ENCODE measurements around the gene SUN3.

Gene SUN3

GRCh38 chr7:48028938-48029337 lies at the start of gene SUN3:
TSS of gene SUN3 (minus strand) at chr7:48029107. CDS start at chr7:48028938, 169 bp downstream.
- DNase-seq (ENCODE audit: low spot score), result no peak

GRCh38 chr7:48078470-48078869 lies 49.6 kb upstream of the SUN3 start:
- DNase-seq (ENCODE audit: low spot score), result no peak

- DNase-seq (ENCODE audit: low spot score), result no peak
Measured at GRCh38 chr7:48077423-48077822, 48.5 kb upstream of the SUN3 start.

GRCh38 chr7:48074204-48074654 lies 45.3 kb upstream of the SUN3 start:
- DNase-seq (ENCODE audit: low spot score), result peak; percentile 53

- no peak for DNase-seq (ENCODE audit: low spot score)
Measured at GRCh38 chr7:48067475-48067874, 38.6 kb upstream of the SUN3 start.

- no peak for DNase-seq (ENCODE audit: low spot score)
Measured at GRCh38 chr7:48063985-48064384, 35.1 kb upstream of the SUN3 start.

GRCh38 chr7:48059706-48060105 lies 30.8 kb upstream of the SUN3 start:
- DNase-seq (ENCODE audit: low spot score), result no peak

GRCh38 chr7:48058990-48059389 lies 30.1 kb upstream of the SUN3 start:
- DNase-seq (ENCODE audit: low spot score), result no peak

- no peak for DNase-seq (ENCODE audit: low spot score)
Measured at GRCh38 chr7:48053736-48054135, 24.8 kb upstream of the SUN3 start.

GRCh38 chr7:48052748-48053147 lies 23.8 kb upstream of the SUN3 start:
- peak; percentile 66 for DNase-seq (ENCODE audit: low spot score)

- DNase-seq (ENCODE audit: low spot score), result no peak
Measured at GRCh38 chr7:48049850-48050249, 20.9 kb upstream of the SUN3 start.

- no peak for DNase-seq (ENCODE audit: low spot score)
Measured at GRCh38 chr7:48048113-48048512, 19.2 kb upstream of the SUN3 start.

GRCh38 chr7:48046458-48046857 lies 17.6 kb upstream of the SUN3 start:
- DNase-seq (ENCODE audit: low spot score), result no peak

GRCh38 chr7:48045195-48045765 lies 16.4 kb upstream of the SUN3 start:
- DNase-seq (ENCODE audit: low spot score), result no peak

- DNase-seq (ENCODE audit: low spot score), result no peak
Measured at GRCh38 chr7:48042636-48043035, 13.7 kb upstream of the SUN3 start.

- no peak for DNase-seq (ENCODE audit: low spot score)
Measured at GRCh38 chr7:48042216-48042615, 13.3 kb upstream of the SUN3 start.

GRCh38 chr7:48041653-48041970 lies 12.7 kb upstream of the SUN3 start:
- peak; percentile 78 for DNase-seq (ENCODE audit: low spot score)

- no peak for DNase-seq (ENCODE audit: low spot score)
Measured at GRCh38 chr7:48040944-48041652, 12.2 kb upstream of the SUN3 start.

GRCh38 chr7:48038815-48039506 lies 10.1 kb upstream of the SUN3 start:
- DNase-seq (ENCODE audit: low spot score), result no peak

- no peak for DNase-seq (ENCODE audit: low spot score)
Measured at GRCh38 chr7:48035967-48036478, 7.1 kb upstream of the SUN3 start.

GRCh38 chr7:48035301-48035966 lies 6.5 kb upstream of the SUN3 start, which contains the start of gene C7orf57:
TSS of gene C7orf57 (plus strand) at chr7:48035543. CDS start at chr7:48036309, 766 bp downstream.
- DNase-seq (ENCODE audit: low spot score), result peak; percentile 95

GRCh38 chr7:48033922-48034321 lies 5.0 kb upstream of the SUN3 start:
- DNase-seq (ENCODE audit: low spot score), result no peak

GRCh38 chr7:48031111-48031510 lies 2.2 kb upstream of the SUN3 start:
- DNase-seq (ENCODE audit: low spot score), result no peak
